ENCODE results near the gene CCDC174.

Gene CCDC174

DNA sequence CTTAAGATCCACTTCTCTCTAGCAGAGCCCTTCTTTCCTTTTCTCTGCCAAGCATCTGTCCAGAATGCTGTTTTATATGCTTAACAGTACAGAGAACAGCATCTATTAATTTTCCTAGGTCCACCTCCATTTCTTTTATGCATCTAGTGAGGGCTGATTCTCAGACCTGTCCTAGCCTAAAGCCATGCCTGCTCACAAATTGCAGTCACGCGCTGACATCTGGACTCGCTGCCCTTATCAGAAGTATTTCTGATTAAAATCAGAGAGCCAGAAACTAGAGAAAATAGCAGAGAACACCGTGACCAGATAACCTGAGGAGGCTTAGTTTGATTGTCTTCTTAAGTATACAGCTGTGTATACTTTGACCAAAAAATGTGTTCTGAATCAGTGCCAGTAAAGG is 25.3 kb downstream of the CCDC174 start:
- TF ChIP-seq CTCF (IDR thresholded peaks at IDR 0.05; ENCODE audit: control insufficient read depth, insufficient read depth, low read depth, low read length, missing control alignments): no peak
- H3K4me3 ChIP-seq (ENCODE audit: control insufficient read depth, low read depth, low read length): no peak overlapping the region
- no peak for DNase-seq (ENCODE audit: low read depth)

GRCh38 chr3:14678015-14678503 is 26.5 kb downstream of the CCDC174 start:
- no peak overlapping the region for H3K4me3 ChIP-seq (ENCODE audit: control insufficient read depth, low read depth, low read length)
- no peak for TF ChIP-seq CTCF (IDR thresholded peaks at IDR 0.05; ENCODE audit: control insufficient read depth, insufficient read depth, low read depth, low read length, missing control alignments)
- no peak for DNase-seq (ENCODE audit: low read depth)

- TF ChIP-seq CTCF (IDR thresholded peaks at IDR 0.05; ENCODE audit: control insufficient read depth, insufficient read depth, low read depth, low read length, missing control alignments): no peak
- DNase-seq (ENCODE audit: low read depth): no peak
- no peak overlapping the region for H3K4me3 ChIP-seq (ENCODE audit: control insufficient read depth, low read depth, low read length)
Measured at GRCh38 chr3:14680115-14680514, 28.6 kb downstream of the CCDC174 start.

- no peak for TF ChIP-seq CTCF (IDR thresholded peaks at IDR 0.05; ENCODE audit: control insufficient read depth, insufficient read depth, low read depth, low read length, missing control alignments)
- DNase-seq (ENCODE audit: low read depth): no peak
- H3K4me3 ChIP-seq (ENCODE audit: control insufficient read depth, low read depth, low read length): no peak overlapping the region
Measured at GRCh38 chr3:14680716-14681115, 29.2 kb downstream of the CCDC174 start.

- H3K4me3 ChIP-seq (ENCODE audit: control insufficient read depth, low read depth, low read length): no peak overlapping the region
- TF ChIP-seq CTCF (IDR thresholded peaks at IDR 0.05; ENCODE audit: control insufficient read depth, insufficient read depth, low read depth, low read length, missing control alignments): no peak
- no peak for DNase-seq (ENCODE audit: low read depth)
Measured at GRCh38 chr3:14684447-14684846, 32.9 kb downstream of the CCDC174 start.

DNA sequence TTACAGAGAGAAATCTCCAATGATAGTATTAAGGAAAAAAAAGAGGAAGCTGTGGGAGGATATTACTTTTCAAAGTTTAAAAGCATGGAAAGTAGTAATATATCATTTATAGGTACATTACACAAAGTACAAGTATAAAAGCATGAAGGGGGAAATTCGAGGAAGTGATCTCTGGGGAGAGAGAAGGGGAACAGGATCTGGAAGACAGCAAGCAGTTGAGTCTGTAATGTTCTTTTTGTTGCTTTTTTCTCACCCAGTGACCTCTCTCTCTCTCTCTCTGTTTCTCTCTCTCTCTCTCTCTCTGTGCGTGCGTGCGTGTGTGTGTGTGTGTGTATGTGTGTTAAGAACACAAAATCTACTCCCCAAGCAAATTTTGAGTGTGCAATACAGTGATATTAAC is 33.6 kb downstream of the CCDC174 start:
- DNase-seq (ENCODE audit: low read depth): no peak
- TF ChIP-seq CTCF (IDR thresholded peaks at IDR 0.05; ENCODE audit: control insufficient read depth, insufficient read depth, low read depth, low read length, missing control alignments): no peak
- no peak overlapping the region for H3K4me3 ChIP-seq (ENCODE audit: control insufficient read depth, low read depth, low read length)

DNA sequence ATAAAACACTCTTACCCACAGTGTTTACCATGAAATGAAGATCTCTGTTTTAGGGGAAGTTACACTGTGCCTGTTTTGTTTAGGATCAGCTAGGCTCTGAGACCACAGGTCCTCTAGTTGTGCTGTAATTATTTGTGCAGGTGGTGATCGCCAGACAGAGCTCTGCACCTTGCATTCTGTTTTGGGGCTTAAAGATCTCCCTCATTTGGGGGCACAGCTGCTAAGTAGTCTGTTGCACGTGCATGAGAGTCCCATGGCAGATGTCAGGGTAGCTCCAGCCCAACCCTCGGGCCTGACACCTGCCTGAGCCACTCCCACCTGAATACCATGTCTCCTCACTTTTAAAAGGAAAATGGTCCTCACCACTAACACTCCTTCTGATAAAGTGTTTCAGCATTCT is 35.8 kb downstream of the CCDC174 start:
- DNase-seq (ENCODE audit: low read depth): no peak
- no peak overlapping the region for H3K4me3 ChIP-seq (ENCODE audit: control insufficient read depth, low read depth, low read length)
- no peak for TF ChIP-seq CTCF (IDR thresholded peaks at IDR 0.05; ENCODE audit: control insufficient read depth, insufficient read depth, low read depth, low read length, missing control alignments)
